Measurements from ENCODE around the gene HES1.

DNA sequence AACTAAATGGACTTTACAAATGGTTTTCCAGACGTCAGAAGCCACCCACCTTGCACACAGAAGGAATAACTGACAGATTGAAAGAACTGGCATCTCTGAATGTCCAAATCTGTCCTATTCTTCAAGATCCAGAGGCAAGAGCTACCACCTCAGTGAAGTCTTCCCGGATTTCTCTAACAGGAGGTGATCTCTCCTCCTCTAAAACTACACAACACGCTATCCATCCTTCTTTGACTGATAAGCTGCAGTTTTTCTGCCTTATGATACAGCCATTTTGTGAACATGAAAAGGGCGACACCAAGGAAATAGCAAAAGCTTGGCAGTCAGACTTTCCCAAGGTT is 37.1 kb upstream of the HES1 start:
- TF ChIP-seq EZH2 (IDR thresholded peaks at IDR 0.05; ENCODE audit: insufficient read depth, poor library complexity, severe bottlenecking) (no peak), EZH2phosphoT487 (IDR thresholded peaks at IDR 0.05; ENCODE audit: insufficient read depth, low read depth) (no peak)

Data from GM23248 (cell line).